ENCODE results near the gene BMAL2.
A peak's percentile ranks its signal among the peaks of the same experiment; 100 is the strongest.

BMAL2 gene

GRCh38 chr12:27334042-27334720, 1.5 kb downstream of the BMAL2 start:
- H3K27ac Mint-ChIP-seq: no peak overlapping the region

GRCh38 chr12:27334721-27335082, 2.1 kb downstream of the BMAL2 start:
- peaks cover 64% of the 10 kb centered on the region for H3K27me3 Mint-ChIP-seq (ENCODE audit: low read depth, poor library complexity)
- H3K9me3 Mint-ChIP-seq: no peaks in the 10 kb centered on the region
- H3K36me3 Mint-ChIP-seq (ENCODE audit: low read depth): no peaks in the 10 kb centered on the region
- H3K27ac Mint-ChIP-seq: no peak overlapping the region
- H3K4me1 Mint-ChIP-seq: peaks cover 14% of the 10 kb centered on the region
- DNase-seq: no peak
- TF ChIP-seq CTCF (IDR thresholded peaks at IDR 0.05): no peak
- no peak overlapping the region for H3K4me3 Mint-ChIP-seq

More at GRCh38 chr12:27334042-27334720, 1.5 kb downstream of the BMAL2 start:
- DNase-seq: no peak
- H3K27me3 Mint-ChIP-seq (ENCODE audit: low read depth, poor library complexity): peaks cover 64% of the 10 kb centered on the region
- TF ChIP-seq CTCF (IDR thresholded peaks at IDR 0.05): no peak
- H3K4me1 Mint-ChIP-seq: peaks cover 14% of the 10 kb centered on the region
- H3K4me3 Mint-ChIP-seq: peak overlapping the region; percentile 90
- no peaks in the 10 kb centered on the region for H3K9me3 Mint-ChIP-seq
- H3K36me3 Mint-ChIP-seq (ENCODE audit: low read depth): no peaks in the 10 kb centered on the region

- no peak overlapping the region for H3K4me3 Mint-ChIP-seq
Measured at GRCh38 chr12:27335364-27336281, 3.0 kb downstream of the BMAL2 start.

GRCh38 chr12:27336282-27336653, 3.6 kb downstream of the BMAL2 start:
- DNase-seq: no peak
- H3K4me3 Mint-ChIP-seq: no peak overlapping the region
- TF ChIP-seq CTCF (IDR thresholded peaks at IDR 0.05): no peak
- peaks cover 14% of the 10 kb centered on the region for H3K4me1 Mint-ChIP-seq
- no peak overlapping the region for H3K27ac Mint-ChIP-seq
- H3K27me3 Mint-ChIP-seq (ENCODE audit: low read depth, poor library complexity): peaks cover 50% of the 10 kb centered on the region
- no peaks in the 10 kb centered on the region for H3K9me3 Mint-ChIP-seq
- no peaks in the 10 kb centered on the region for H3K36me3 Mint-ChIP-seq (ENCODE audit: low read depth)

More at GRCh38 chr12:27335364-27336281, 3.0 kb downstream of the BMAL2 start:
- Mint-ChIP-seq H3K9me3 (no peaks in the 10 kb centered on the region), H3K4me1 (peaks cover 14% of the 10 kb centered on the region), H3K36me3 (ENCODE audit: low read depth) (no peaks in the 10 kb centered on the region), H3K27me3 (ENCODE audit: low read depth, poor library complexity) (peaks cover 56% of the 10 kb centered on the region), H3K27ac (no peak overlapping the region)
- no peak for DNase-seq
- TF ChIP-seq CTCF (IDR thresholded peaks at IDR 0.05): no peak

- no peak overlapping the region for H3K4me3 Mint-ChIP-seq
- H3K9me3 Mint-ChIP-seq: no peaks in the 10 kb centered on the region
- H3K27ac Mint-ChIP-seq: no peak overlapping the region
- no peak for TF ChIP-seq CTCF (IDR thresholded peaks at IDR 0.05)
- DNase-seq: no peak
- H3K36me3 Mint-ChIP-seq (ENCODE audit: low read depth): no peaks in the 10 kb centered on the region
- H3K4me1 Mint-ChIP-seq: peaks cover 11% of the 10 kb centered on the region
- peaks cover 39% of the 10 kb centered on the region for H3K27me3 Mint-ChIP-seq (ENCODE audit: low read depth, poor library complexity)
Measured at GRCh38 chr12:27337376-27337775, 4.7 kb downstream of the BMAL2 start.

Data from nephron progenitor cell (in vitro differentiated cells).